Endodermal cell (in vitro differentiated cells): ENCODE results near the gene BCL11B. TPM values are rescaled to one million over a fixed set of nuclear protein-coding genes. Genes with fewer than 3 reads are reported as not detected.
A peak's percentile ranks its signal among the peaks of the same experiment; 100 is the strongest.

Source experiments
- DNase-seq: peaks from one replicate; pipeline ENCODE4 v3.0.0-alpha.2; 2017
- H3K27ac ChIP-seq: 2 replicates; pipeline ENCODE4 v1.5.1; 2013; ENCODE audit warnings: mild to moderate bottlenecking, low read depth, low read length, moderate library complexity
- H3K27me3 ChIP-seq: 2 replicates; pipeline ENCODE4 v1.6.1; 2013; ENCODE audit warnings: mild to moderate bottlenecking, low read length, moderate library complexity; ENCODE audit not compliant: insufficient read depth, control insufficient read depth, poor library complexity, severe bottlenecking
- H3K36me3 ChIP-seq: 2 replicates; pipeline ENCODE4 v1.7.0; 2013; ENCODE audit warnings: mild to moderate bottlenecking, low read length, moderate library complexity; ENCODE audit not compliant: control insufficient read depth, insufficient read depth
- H3K4me1 ChIP-seq: one replicate; pipeline ENCODE4 v1.7.0; 2013; ENCODE audit warnings: low read length; ENCODE audit not compliant: control insufficient read depth, insufficient read depth
- H3K4me3 ChIP-seq: 2 replicates; pipeline ENCODE4 v1.5.1; 2013; ENCODE audit warnings: mild to moderate bottlenecking, low read length, moderate library complexity
- H3K9ac ChIP-seq: 2 replicates; pipeline ENCODE4 v1.6.1; 2013; ENCODE audit warnings: mild to moderate bottlenecking, low read length, moderate library complexity; ENCODE audit not compliant: poor library complexity, severe bottlenecking; ENCODE audit errors: extremely low read depth
- H3K9me3 ChIP-seq: 2 replicates; pipeline ENCODE4 v1.6.1; 2013; ENCODE audit warnings: mild to moderate bottlenecking, low read length, moderate library complexity; ENCODE audit not compliant: control insufficient read depth
- H3K27ac Mint-ChIP-seq: 2 replicates; pipeline ENCODE4 v1.8.0; 2020; ENCODE audit warnings: mixed read lengths
- H3K27me3 Mint-ChIP-seq: 2 replicates; pipeline ENCODE4 v1.8.0; 2021; ENCODE audit warnings: mild to moderate bottlenecking, mixed read lengths; ENCODE audit not compliant: insufficient read depth
- H3K36me3 Mint-ChIP-seq: 2 replicates; pipeline ENCODE4 v1.8.0; 2020; ENCODE audit warnings: low read depth, mixed read lengths
- H3K4me1 Mint-ChIP-seq: 2 replicates; pipeline ENCODE4 v1.8.0; 2020; ENCODE audit warnings: mixed read lengths
- H3K4me3 Mint-ChIP-seq: 2 replicates; pipeline ENCODE4 v1.8.0; 2020; ENCODE audit warnings: mild to moderate bottlenecking, moderate library complexity, mixed read lengths
- H3K9me3 Mint-ChIP-seq: 2 replicates; pipeline ENCODE4 v1.8.0; 2020; ENCODE audit warnings: mild to moderate bottlenecking, mixed read lengths
- WGBS, 2 experiments: methylation state at CpG; one replicate each; pipeline versions ENCODE4 v1.1.5 to v1.1.7; 2013; ENCODE audit warnings: missing lambda C conversion rate in 2 of 2, mixed read lengths in 1 of 2; ENCODE audit not compliant: insufficient coverage in 1 of 2, insufficient read length in 1 of 2; 5-methylcytosine and 5-hydroxymethylcytosine counted together
- total RNA-seq, 2 donors: library from RNA; stranded (reverse); fragmentation: NEBNext Ultra II Directional in 1 of 2; extraction: Animal tissue kit (Norgen Biotek cat#: 25700) in 1 of 2; gene quantifications; 2 replicates in 1 of 2; 3 replicates in 1 of 2; pipeline ENCODE4 v1.2.1, GENCODE V29; 2021
- TF ChIP-seq, protein P1 (sequence below): fragments of 200-600 bp; sonication (generic); conservative IDR thresholded peaks from 2 replicates; pipeline ENCODE4 v1.5.0; 2021; ENCODE audit warnings: antibody characterized with exemption, mild to moderate bottlenecking

Gene BCL11B
- total RNA-seq, 2 donors from 2014 or later: 5.7 to 6.0 TPM

GRCh38 chr14:99317231-99318090, 45.5 kb upstream of the BCL11B start:
- TF ChIP-seq, protein P1, sequence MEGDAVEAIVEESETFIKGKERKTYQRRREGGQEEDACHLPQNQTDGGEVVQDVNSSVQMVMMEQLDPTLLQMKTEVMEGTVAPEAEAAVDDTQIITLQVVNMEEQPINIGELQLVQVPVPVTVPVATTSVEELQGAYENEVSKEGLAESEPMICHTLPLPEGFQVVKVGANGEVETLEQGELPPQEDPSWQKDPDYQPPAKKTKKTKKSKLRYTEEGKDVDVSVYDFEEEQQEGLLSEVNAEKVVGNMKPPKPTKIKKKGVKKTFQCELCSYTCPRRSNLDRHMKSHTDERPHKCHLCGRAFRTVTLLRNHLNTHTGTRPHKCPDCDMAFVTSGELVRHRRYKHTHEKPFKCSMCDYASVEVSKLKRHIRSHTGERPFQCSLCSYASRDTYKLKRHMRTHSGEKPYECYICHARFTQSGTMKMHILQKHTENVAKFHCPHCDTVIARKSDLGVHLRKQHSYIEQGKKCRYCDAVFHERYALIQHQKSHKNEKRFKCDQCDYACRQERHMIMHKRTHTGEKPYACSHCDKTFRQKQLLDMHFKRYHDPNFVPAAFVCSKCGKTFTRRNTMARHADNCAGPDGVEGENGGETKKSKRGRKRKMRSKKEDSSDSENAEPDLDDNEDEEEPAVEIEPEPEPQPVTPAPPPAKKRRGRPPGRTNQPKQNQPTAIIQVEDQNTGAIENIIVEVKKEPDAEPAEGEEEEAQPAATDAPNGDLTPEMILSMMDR: no peak
- no peak overlapping the region for H3K4me3 Mint-ChIP-seq
- no peaks in the 10 kb centered on the region for H3K36me3 ChIP-seq
- no peaks in the 10 kb centered on the region for H3K4me1 ChIP-seq
- no peak overlapping the region for H3K4me3 ChIP-seq
- H3K9me3 Mint-ChIP-seq: no peaks in the 10 kb centered on the region
- no peak overlapping the region for H3K27ac Mint-ChIP-seq
- no peaks in the 10 kb centered on the region for H3K27me3 ChIP-seq
- H3K27me3 Mint-ChIP-seq: no peaks in the 10 kb centered on the region
- 92% methylated on average over 6 to 9 of the region's 9 CpGs for WGBS, 2 experiments
- peaks cover 13% of the 10 kb centered on the region for H3K4me1 Mint-ChIP-seq
- H3K36me3 Mint-ChIP-seq: no peaks in the 10 kb centered on the region
- H3K9ac ChIP-seq: no peak overlapping the region
- DNase-seq: peak; percentile 36
- H3K9me3 ChIP-seq: no peaks in the 10 kb centered on the region
- no peak overlapping the region for H3K27ac ChIP-seq

- H3K9me3 Mint-ChIP-seq: no peaks in the 10 kb centered on the region
- H3K4me3 Mint-ChIP-seq: no peak overlapping the region
- H3K27me3 ChIP-seq: no peaks in the 10 kb centered on the region
- no peak overlapping the region for H3K9ac ChIP-seq
- TF ChIP-seq, protein P1: no peak
- WGBS, 2 experiments: 93% methylated on average over 8 to 18 of the region's 18 CpGs
- H3K36me3 Mint-ChIP-seq: no peaks in the 10 kb centered on the region
- H3K27ac Mint-ChIP-seq: no peak overlapping the region
- H3K9me3 ChIP-seq: no peaks in the 10 kb centered on the region
- no peaks in the 10 kb centered on the region for H3K27me3 Mint-ChIP-seq
- peaks cover 13% of the 10 kb centered on the region for H3K4me1 Mint-ChIP-seq
- no peak for DNase-seq
- no peak overlapping the region for H3K27ac ChIP-seq
- H3K4me1 ChIP-seq: no peaks in the 10 kb centered on the region
- H3K4me3 ChIP-seq: no peak overlapping the region
- no peaks in the 10 kb centered on the region for H3K36me3 ChIP-seq
These were observed 44.5 kb upstream of the BCL11B start for GRCh38 chr14:99316281-99317163.

- H3K27me3 ChIP-seq: no peaks in the 10 kb centered on the region
These were observed 43.2 kb upstream of the BCL11B start for GRCh38 chr14:99315197-99315596.

More at GRCh38 chr14:99315197-99315596, 43.2 kb upstream of the BCL11B start:
- Mint-ChIP-seq H3K9me3 (peaks cover 13% of the 10 kb centered on the region), H3K27me3 (no peaks in the 10 kb centered on the region), H3K36me3 (no peaks in the 10 kb centered on the region), H3K4me1 (peaks cover 13% of the 10 kb centered on the region), H3K4me3 (no peak overlapping the region), H3K27ac (no peak overlapping the region)
- no peaks in the 10 kb centered on the region for H3K9me3 ChIP-seq
- WGBS, 2 experiments: 83 to 100% methylated on average over 4 to 7 of the region's 8 CpGs
- no peaks in the 10 kb centered on the region for H3K4me1 ChIP-seq
- no peak overlapping the region for H3K27ac ChIP-seq
- H3K36me3 ChIP-seq: no peaks in the 10 kb centered on the region
- DNase-seq: no peak
- H3K9ac ChIP-seq: no peak overlapping the region
- TF ChIP-seq, protein P1: no peak
- H3K4me3 ChIP-seq: no peak overlapping the region
